IPS DF 19.7 (cell line): ENCODE measurements around the gene TSGA10IP.

Experiments
- DNase-seq: peaks from one replicate; pipeline ENCODE4 v3.0.0-alpha.2; 2013; ENCODE audit warnings: low read depth, low spot score

TSGA10IP gene

GRCh38 chr11:65973439-65974110, 28.3 kb downstream of the TSGA10IP start:
- no peak for DNase-seq

- no peak for DNase-seq
Observed at GRCh38 chr11:65975771-65976170, 30.5 kb downstream of the TSGA10IP start.

- DNase-seq: no peak
Observed at GRCh38 chr11:65976216-65977176, 31.2 kb downstream of the TSGA10IP start.

GRCh38 chr11:65977621-65978390, 32.5 kb downstream of the TSGA10IP start:
- no peak for DNase-seq

GRCh38 chr11:65978391-65979238, 33.3 kb downstream of the TSGA10IP start:
- DNase-seq: no peak

GRCh38 chr11:65979261-65979759, 34.0 kb downstream of the TSGA10IP start:
- DNase-seq: no peak

- no peak for DNase-seq
Observed at GRCh38 chr11:65981101-65981740, 35.9 kb downstream of the TSGA10IP start.

GRCh38 chr11:65981972-65982823, 36.9 kb downstream of the TSGA10IP start:
- DNase-seq: no peak

GRCh38 chr11:65982824-65983588, 37.7 kb downstream of the TSGA10IP start:
- no peak for DNase-seq

GRCh38 chr11:65983589-65983987, 38.3 kb downstream of the TSGA10IP start:
- no peak for DNase-seq

GRCh38 chr11:65987336-65987735, 42.1 kb downstream of the TSGA10IP start:
- no peak for DNase-seq

- peak; percentile 78 for DNase-seq
Observed at GRCh38 chr11:65988791-65989592, 43.7 kb downstream of the TSGA10IP start.

GRCh38 chr11:65992056-65992455, 46.8 kb downstream of the TSGA10IP start:
- no peak for DNase-seq

GRCh38 chr11:65997286-65997685, 52.0 kb downstream of the TSGA10IP start:
- no peak for DNase-seq

GRCh38 chr11:66001942-66002647, 56.8 kb downstream of the TSGA10IP start, which contains the start of the genes BANF1 and EIF1AD:
BANF1 (plus strand) TSS chr11:66002503; CDS start chr11:66003251, 748 bp downstream.
EIF1AD (minus strand) TSS chr11:66002157; CDS start chr11:66000389, 1,768 bp downstream.
- peak; percentile 92 for DNase-seq

- DNase-seq: no peak
Observed at GRCh38 chr11:66002648-66003225, 57.5 kb downstream of the TSGA10IP start.

GRCh38 chr11:66003291-66003690, 58.0 kb downstream of the TSGA10IP start:
- DNase-seq: no peak
